ENCODE results near the gene UBE2F.

DNA sequence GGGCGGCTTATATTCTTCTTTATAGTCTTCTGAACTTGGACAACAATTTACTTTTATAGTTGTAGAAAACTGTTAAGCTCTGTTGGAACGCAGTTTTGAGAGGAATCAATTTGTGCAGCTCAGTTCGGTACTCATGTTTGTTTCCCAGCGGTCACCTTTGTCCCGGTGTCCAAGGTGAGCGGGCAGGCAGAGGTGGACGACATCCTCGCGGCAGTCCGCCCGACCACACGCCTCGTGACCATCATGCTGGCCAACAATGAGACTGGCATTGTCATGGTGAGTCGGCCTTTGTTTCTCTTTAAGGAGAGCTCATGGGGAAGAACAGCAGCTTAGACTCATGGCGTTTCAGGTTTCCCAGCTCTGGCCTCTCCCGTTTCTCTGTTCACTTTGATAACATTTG is 114.7 kb downstream of the UBE2F start:
- TF ChIP-seq EZH2 (IDR thresholded peaks at IDR 0.05; ENCODE audit: low read length, missing control alignments), result no peak
- TF ChIP-seq, protein P1, sequence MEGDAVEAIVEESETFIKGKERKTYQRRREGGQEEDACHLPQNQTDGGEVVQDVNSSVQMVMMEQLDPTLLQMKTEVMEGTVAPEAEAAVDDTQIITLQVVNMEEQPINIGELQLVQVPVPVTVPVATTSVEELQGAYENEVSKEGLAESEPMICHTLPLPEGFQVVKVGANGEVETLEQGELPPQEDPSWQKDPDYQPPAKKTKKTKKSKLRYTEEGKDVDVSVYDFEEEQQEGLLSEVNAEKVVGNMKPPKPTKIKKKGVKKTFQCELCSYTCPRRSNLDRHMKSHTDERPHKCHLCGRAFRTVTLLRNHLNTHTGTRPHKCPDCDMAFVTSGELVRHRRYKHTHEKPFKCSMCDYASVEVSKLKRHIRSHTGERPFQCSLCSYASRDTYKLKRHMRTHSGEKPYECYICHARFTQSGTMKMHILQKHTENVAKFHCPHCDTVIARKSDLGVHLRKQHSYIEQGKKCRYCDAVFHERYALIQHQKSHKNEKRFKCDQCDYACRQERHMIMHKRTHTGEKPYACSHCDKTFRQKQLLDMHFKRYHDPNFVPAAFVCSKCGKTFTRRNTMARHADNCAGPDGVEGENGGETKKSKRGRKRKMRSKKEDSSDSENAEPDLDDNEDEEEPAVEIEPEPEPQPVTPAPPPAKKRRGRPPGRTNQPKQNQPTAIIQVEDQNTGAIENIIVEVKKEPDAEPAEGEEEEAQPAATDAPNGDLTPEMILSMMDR (conservative IDR thresholded peaks at IDR 0.05 in 1 of 2, IDR thresholded peaks at IDR 0.05 in 1 of 2; ENCODE audit: low read depth in 1 of 2, low read length in 2 of 2), result no peak

Data from fibroblast of lung (primary cell).